Lower leg skin (tissue), 3 donors: ENCODE data around the gene MYO7A.

Experiments
- CTCF ChIP-seq, 3 donors: fragments of 450-650 bp; IDR thresholded peaks; one replicate each; pipeline ENCODE4 v1.5.1; 2016; ENCODE audit warnings: antibody characterized with exemption in 3 of 3, mild to moderate bottlenecking in 3 of 3, moderate library complexity in 2 of 3
- POLR2A ChIP-seq, 2 donors: fragments of 450-650 bp; IDR thresholded peaks; one replicate each; pipeline ENCODE4 v1.6.1; 2016 to 2017; ENCODE audit warnings: antibody characterized with exemption in 2 of 2, mild to moderate bottlenecking in 1 of 2, moderate library complexity in 1 of 2

GRCh38 chr11:77118971-77119370 is 9.1 kb upstream of the MYO7A start:
- no peak for TF ChIP-seq CTCF (IDR thresholded peaks at IDR 0.05)
- no peak for TF ChIP-seq POLR2A (IDR thresholded peaks at IDR 0.05)
